HG03064 (cell line): ENCODE measurements around the gene ARRB1.
"Not testable (repeated sequence)": the region's sequence is repeated elsewhere in the genome, so short reads cannot be mapped to it uniquely, and the experiment has no call there.

Experiments used
- ATAC-seq: cut with Tn5 transposase; IDR thresholded peaks from one replicate; pipeline ENCODE4 v1.9.1; 2021; ENCODE audit warnings: low read depth; ENCODE audit not compliant: unreplicated experiment

The ARRB1 gene

GRCh38 chr11:75344761-75345454 lies 6.6 kb downstream of the ARRB1 start:
- ATAC-seq: no peak

- no peak for ATAC-seq
Observed at GRCh38 chr11:75344186-75344585, 7.3 kb downstream of the ARRB1 start.

GRCh38 chr11:75342966-75343870 lies 8.2 kb downstream of the ARRB1 start:
- ATAC-seq: no peak

GRCh38 chr11:75342231-75342918 lies 9.1 kb downstream of the ARRB1 start:
- no peak for ATAC-seq

- no peak for ATAC-seq
Observed at GRCh38 chr11:75341612-75342011, 9.8 kb downstream of the ARRB1 start.

GRCh38 chr11:75339685-75340409 lies 11.6 kb downstream of the ARRB1 start:
- no peak for ATAC-seq

- ATAC-seq: no peak
Observed at GRCh38 chr11:75338516-75339208, 12.8 kb downstream of the ARRB1 start.

GRCh38 chr11:75337195-75337654 lies 14.2 kb downstream of the ARRB1 start:
- no peak for ATAC-seq

- no peak for ATAC-seq
Observed at GRCh38 chr11:75334976-75335375, 16.5 kb downstream of the ARRB1 start.

- no peak for ATAC-seq
Observed at GRCh38 chr11:75334402-75334891, 17.0 kb downstream of the ARRB1 start.

- no peak for ATAC-seq
Observed at GRCh38 chr11:75333807-75334140, 17.7 kb downstream of the ARRB1 start.

- ATAC-seq: no peak
Observed at GRCh38 chr11:75333022-75333806, 18.2 kb downstream of the ARRB1 start.

- ATAC-seq: not testable (repeated sequence)
Observed at GRCh38 chr11:75331761-75332160, 19.7 kb downstream of the ARRB1 start.

- ATAC-seq: not testable (repeated sequence)
Observed at GRCh38 chr11:75331304-75331703, 20.2 kb downstream of the ARRB1 start.

- not testable (repeated sequence) for ATAC-seq
Observed at GRCh38 chr11:75330886-75331285, 20.6 kb downstream of the ARRB1 start.

- ATAC-seq: no peak
Observed at GRCh38 chr11:75330291-75330690, 21.2 kb downstream of the ARRB1 start.

- no peak for ATAC-seq
Observed at GRCh38 chr11:75328426-75329277, 22.8 kb downstream of the ARRB1 start.

- no peak for ATAC-seq
Observed at GRCh38 chr11:75326439-75326810, 25.0 kb downstream of the ARRB1 start.
